SK-N-MC (cell line): ENCODE results near the gene PTPRN2.

ENCODE experiments used
- EZH2 ChIP-seq: fragments of 200-600 bp; sonication (generic); IDR thresholded peaks from one replicate; pipeline ENCODE4 v1.6.1; 2017; ENCODE audit warnings: antibody characterized with exemption
- FOXP2 ChIP-seq: optimal IDR thresholded peaks from 2 replicates; pipeline ENCODE3; 2011; ENCODE audit warnings: mild to moderate bottlenecking, moderate library complexity; ENCODE audit not compliant: insufficient read depth; ENCODE audit errors: extremely low read length, control extremely low read depth
- POLR2AphosphoS5 ChIP-seq: IDR thresholded peaks from 2 replicates; pipeline ENCODE4 v1.6.1; 2012; ENCODE audit warnings: mild to moderate bottlenecking, low read depth, low read length, borderline replicate concordance

GRCh38 chr7:157791666-157792065 lies 796.0 kb downstream of the PTPRN2 start:
- no peak for TF ChIP-seq POLR2AphosphoS5
- TF ChIP-seq EZH2 = no peak
- TF ChIP-seq FOXP2 = no peak
